ELR (cell line): Measurements from ENCODE around the gene LRP5.

Experiments used
- DNase-seq: peaks from one replicate; pipeline ENCODE4 v3.0.0-alpha.2; 2015; ENCODE audit warnings: low read depth

Gene LRP5

GRCh38 chr11:68371171-68372041 is 59.0 kb downstream of the LRP5 start:
- DNase-seq, result no peak

DNA sequence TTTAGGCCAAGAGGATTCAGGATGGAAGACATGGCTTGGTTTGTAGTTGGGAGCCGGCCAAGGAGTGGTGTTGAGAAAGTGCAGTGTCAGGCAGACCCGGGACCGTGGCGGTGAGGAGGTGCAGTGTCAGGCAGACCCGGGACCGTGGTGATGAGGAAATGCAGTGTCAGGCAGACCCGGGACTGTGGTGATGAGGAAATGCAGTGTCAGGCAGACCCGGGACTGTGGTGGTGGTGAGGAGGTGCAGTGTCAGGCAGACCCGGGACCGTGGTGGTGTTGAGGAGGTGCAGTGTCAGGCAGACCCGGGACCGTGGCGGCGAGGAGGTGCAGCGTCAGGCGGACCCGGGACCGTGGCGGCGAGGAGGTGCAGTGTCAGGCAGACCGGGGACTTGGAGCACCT is 59.7 kb downstream of the LRP5 start:
- no peak for DNase-seq

DNA sequence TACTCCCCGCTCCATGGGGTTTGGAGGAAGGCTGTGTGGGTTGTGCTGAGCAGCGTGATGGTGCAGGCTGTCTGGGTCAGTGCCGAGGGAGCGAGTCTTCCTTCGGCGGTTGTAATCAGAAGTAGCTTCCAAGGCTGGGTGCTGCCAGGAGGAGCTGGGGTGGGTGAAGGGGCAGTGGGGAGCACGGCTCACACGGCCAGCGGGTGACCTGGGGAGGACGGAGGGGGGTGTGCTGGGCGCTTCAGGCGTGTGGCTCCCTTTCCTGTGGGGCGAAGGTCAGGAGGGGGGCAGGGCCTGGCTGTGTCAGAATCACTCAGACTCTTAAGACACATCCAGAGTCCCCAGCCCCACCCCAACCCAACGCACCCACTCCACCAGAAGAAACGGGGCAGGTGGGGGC is 60.2 kb downstream of the LRP5 start:
- DNase-seq, result no peak

DNA sequence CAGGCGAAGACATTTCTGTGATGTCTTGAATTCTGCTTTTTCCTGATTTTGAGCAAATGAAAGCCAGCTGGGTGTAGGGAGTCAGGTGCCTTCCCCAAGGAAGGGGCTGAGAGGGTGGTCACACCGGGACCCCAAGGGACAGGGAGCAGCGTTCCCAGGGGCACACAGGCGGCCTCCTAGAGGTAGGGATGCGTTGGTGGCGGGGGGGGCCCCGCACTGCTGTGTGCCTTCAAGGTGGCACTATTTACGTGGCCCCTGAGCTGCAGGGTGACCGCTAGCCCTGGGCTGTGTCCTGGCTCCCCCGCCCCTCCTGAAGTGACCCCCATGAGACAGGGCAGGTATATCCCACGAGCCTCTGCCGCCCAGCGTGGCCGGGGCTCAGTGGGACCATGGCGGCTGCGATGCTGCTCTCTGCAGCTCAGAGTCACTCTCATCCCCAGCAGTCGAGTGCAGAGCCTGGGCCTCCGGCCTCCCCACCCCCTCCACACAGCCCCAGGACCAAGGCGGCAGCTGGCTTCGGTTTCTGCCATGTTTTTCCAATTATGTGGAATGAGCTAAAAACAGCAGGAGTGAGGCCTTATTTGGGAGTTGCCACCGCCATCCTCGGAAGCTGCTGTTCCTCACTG is 60.9 kb downstream of the LRP5 start:
- no peak for DNase-seq

DNA sequence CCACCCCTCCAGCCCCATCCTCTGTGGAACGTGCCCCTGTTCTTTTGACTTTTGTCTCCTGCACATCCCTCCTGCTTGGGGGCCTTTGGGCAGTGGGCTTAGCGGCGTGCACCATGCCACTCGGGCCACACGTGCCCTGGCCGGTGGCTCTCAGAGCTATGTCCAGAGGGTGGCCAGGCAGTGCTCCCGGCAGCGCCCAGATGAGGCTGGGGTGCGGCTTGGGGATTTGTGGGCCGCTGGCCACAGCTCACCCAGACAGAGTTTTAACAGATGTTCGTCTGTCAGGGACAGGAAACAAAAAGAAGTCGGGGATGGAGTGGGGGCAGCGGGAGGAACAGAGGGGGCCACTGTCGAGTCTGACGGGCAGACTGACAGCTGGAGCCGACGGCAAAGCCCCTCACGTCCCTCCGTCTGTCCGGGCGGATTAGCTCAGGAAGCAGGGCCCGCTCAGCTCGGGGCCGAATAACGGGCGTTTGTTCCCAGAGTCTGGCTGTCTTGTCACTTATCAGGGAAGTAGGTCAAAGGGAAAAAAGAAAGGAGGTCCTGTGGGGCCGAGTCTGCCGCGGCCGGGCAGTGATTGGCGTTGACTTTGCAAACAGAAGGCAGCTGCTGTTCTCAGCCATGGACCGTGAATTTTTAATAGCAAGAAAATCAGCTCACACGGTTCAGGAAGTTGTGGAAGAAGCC is 61.6 kb downstream of the LRP5 start:
- DNase-seq, result no peak

GRCh38 chr11:68374531-68374930 is 62.1 kb downstream of the LRP5 start:
- DNase-seq, result no peak

DNA sequence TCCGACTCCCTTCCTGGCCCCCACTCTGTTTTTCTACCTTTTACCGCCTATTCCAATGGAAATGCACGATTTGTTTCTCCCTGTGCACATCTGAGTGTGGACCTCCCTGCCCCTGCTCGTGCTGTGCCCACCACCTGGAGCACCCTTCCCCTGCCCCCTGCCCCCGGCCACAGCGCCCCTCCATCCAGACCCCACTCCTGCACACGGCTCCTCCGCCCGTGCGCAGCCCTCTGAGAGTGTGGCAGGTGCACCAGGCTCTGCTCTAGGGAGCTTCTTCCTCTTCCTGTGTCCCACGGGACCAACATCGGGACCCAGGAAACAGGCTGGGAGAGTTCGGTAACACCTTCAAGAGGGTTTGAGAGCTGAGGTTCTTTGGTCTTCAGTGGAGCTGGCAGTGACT is 62.9 kb downstream of the LRP5 start:
- DNase-seq, result no peak

DNA sequence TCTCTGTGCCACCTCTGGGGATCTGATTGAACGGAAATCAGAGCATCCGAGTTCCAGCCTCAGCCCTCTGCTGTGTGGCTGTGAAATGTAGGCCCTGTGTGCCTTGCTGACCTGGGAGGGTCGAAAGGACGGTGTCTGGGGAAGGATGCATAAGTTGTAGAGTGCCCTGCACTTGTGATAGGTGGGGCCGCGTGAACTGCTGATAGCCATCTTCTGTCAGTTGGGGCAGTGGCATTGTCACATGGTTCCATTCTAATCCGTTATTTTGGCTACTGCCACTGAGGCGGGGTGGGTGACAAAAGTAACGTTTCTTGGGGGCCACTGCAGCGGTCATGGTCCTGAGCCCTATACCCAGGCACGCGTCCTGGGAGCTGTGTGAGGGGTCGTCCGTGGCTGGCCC is 63.4 kb downstream of the LRP5 start:
- no peak for DNase-seq

DNA sequence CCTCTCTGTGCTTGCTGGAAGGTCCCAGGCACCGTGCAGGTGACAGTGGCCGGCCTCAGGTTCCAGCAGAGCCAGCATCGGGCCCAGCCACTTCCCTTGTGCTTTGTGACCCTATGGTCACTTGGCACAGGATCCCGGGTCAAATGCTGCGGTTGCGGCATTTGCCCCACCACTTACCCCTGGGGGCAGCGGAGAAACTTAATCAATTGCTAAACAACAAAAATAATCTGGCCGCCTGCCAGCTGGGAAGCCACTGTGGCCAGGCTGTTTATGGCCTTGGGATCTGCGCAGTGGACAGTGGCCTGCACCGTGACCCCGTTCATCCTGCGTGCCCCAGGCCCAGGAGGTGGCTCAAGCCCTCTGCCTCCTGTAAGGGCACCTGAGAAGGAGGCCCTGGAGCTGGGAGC is 65.0 kb downstream of the LRP5 start:
- DNase-seq, result no peak

- no peak for DNase-seq
Observed at GRCh38 chr11:68379206-68379605, 66.8 kb downstream of the LRP5 start.

GRCh38 chr11:68380786-68381622 is 68.6 kb downstream of the LRP5 start:
- no peak for DNase-seq

- no peak for DNase-seq
Observed at GRCh38 chr11:68381716-68382115, 69.3 kb downstream of the LRP5 start.

- no peak for DNase-seq
Observed at GRCh38 chr11:68382358-68382998, 70.1 kb downstream of the LRP5 start.

GRCh38 chr11:68383976-68384501 is 71.6 kb downstream of the LRP5 start:
- peak; percentile 51 for DNase-seq

DNA sequence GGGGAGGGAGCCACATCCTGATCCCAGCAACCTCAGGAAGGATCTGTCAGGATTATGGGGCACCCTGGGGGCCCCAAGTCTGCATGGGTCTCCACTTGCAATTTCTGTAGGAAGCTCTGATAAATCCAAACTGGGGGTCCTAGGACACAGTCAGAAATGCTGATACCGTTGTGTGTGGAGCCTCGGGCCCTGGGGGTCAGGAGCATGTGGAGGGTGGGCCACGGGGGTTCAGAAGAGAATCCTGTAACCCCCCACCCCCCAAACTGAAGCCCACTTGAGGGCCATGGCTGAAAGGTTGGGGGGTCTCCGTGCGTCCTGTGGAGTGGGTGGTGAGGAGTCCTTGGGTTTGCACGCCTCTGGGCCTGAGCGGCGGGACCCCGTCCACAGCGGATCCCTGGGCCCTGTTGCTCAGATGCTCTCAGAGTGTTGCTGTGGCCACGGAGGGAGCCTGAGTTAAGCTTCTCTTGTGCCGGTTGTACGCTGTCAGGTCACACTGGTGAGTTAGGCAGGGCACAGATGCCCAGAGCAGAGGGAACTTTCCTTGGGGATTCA is 72.2 kb downstream of the LRP5 start:
- DNase-seq, result no peak

DNA sequence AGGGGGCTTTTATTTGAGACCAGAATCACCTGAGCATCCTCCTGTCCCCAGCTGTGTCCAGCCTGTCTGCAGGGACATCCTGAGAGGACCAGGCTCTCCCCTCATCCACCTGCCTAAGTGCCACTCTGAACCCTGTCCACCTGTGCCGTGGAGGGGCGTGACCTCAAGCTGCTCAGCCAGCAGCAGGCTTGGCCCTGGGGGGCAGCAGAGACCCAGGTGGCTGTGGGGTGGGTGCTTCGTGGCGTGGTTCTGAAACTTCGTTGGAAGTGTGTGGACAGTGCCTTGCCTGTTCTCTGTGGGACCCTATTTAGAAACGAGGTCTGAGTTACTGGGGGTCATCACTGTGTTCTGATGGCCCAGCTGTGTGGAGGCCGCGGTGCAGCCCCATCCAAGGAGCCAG is 72.7 kb downstream of the LRP5 start:
- no peak for DNase-seq

- DNase-seq, result peak; percentile 7
Observed at GRCh38 chr11:68386331-68386978, 74.1 kb downstream of the LRP5 start.

- no peak for DNase-seq
Observed at GRCh38 chr11:68387840-68388239, 75.4 kb downstream of the LRP5 start.

DNA sequence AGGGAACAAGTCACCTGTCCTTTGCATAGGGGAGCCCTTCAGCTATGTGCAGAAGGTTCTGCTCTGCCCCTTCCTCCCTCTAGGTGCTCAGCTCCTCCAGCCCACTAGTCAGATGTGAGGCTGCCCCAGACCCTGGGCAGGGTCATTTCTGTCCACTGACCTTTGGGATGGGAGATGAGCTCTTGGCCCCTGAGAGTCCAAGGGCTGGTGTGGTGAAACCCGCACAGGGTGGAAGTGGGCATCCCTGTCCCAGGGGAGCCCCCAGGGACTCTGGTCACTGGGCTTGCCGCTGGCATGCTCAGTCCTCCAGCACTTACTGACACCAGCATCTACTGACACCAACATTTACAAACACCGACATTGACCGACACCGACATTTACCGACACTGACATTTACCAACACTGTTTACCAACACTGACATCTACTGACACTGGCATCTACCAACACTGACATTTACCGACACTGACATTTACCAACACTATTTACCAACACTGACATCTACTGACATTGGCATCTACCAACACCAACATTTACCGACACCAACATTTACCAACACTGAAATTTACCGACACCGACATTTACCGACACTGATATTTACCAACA is 76.3 kb downstream of the LRP5 start:
- DNase-seq, result no peak

GRCh38 chr11:68390315-68390714 is 77.9 kb downstream of the LRP5 start:
- DNase-seq, result no peak
